AG09319 (cell line): ENCODE results near the gene MAP2K7.

ENCODE experiments used
- DNase-seq: peaks from one replicate; pipeline ENCODE4 v3.0.0-alpha.2; 2010; ENCODE audit warnings: low read depth; ENCODE audit errors: extremely low read depth
- CTCF ChIP-seq: IDR thresholded peaks from 2 replicates; pipeline ENCODE4 v1.5.1; 2011; ENCODE audit warnings: low read depth, mild to moderate bottlenecking, inconsistent platforms, low read length, moderate library complexity

The MAP2K7 gene

GRCh38 chr19:7859831-7860713 is 43.6 kb upstream of the MAP2K7 start:
- TF ChIP-seq CTCF = no peak
- no peak for DNase-seq

- TF ChIP-seq CTCF = no peak
- no peak for DNase-seq
These were observed 42.7 kb upstream of the MAP2K7 start for GRCh38 chr19:7860714-7861618.

- TF ChIP-seq CTCF = no peak; the same call in 1 of the 2 replicates
- DNase-seq = no peak
These were observed 41.9 kb upstream of the MAP2K7 start for GRCh38 chr19:7861619-7862412.

- no peak for TF ChIP-seq CTCF
- no peak for DNase-seq
These were observed 41.2 kb upstream of the MAP2K7 start for GRCh38 chr19:7862413-7862951.

- no peak for DNase-seq
- no peak for TF ChIP-seq CTCF
These were observed 40.3 kb upstream of the MAP2K7 start for GRCh38 chr19:7863157-7863970.

GRCh38 chr19:7863971-7864689 is 39.5 kb upstream of the MAP2K7 start:
- no peak for TF ChIP-seq CTCF
- DNase-seq = no peak
